GM19043 (cell line): ENCODE results near the gene ARHGEF12.

Experiments used
- ATAC-seq: cut with Tn5 transposase; IDR thresholded peaks from one replicate; pipeline ENCODE4 v1.9.1; 2021; ENCODE audit warnings: low read depth; ENCODE audit not compliant: unreplicated experiment

Gene ARHGEF12

GRCh38 chr11:120413480-120413879 is 77.3 kb downstream of the ARHGEF12 start:
- no peak for ATAC-seq

- ATAC-seq = no peak
Measured at GRCh38 chr11:120420572-120420971, 84.4 kb downstream of the ARHGEF12 start.

- no peak for ATAC-seq
Measured at GRCh38 chr11:120424185-120424969, 88.2 kb downstream of the ARHGEF12 start.

GRCh38 chr11:120424970-120425332 is 88.7 kb downstream of the ARHGEF12 start:
- ATAC-seq = no peak

GRCh38 chr11:120425527-120425926 is 89.3 kb downstream of the ARHGEF12 start:
- ATAC-seq = no peak

GRCh38 chr11:120430146-120430545 is 93.9 kb downstream of the ARHGEF12 start:
- ATAC-seq = no peak

GRCh38 chr11:120431633-120432032 is 95.4 kb downstream of the ARHGEF12 start:
- no peak for ATAC-seq

- ATAC-seq = no peak
Measured at GRCh38 chr11:120432056-120433018, 96.1 kb downstream of the ARHGEF12 start.

GRCh38 chr11:120441592-120441991 is 105.4 kb downstream of the ARHGEF12 start:
- ATAC-seq = no peak

- ATAC-seq = no peak
Measured at GRCh38 chr11:120442031-120442430, 105.8 kb downstream of the ARHGEF12 start.

- ATAC-seq = no peak
Measured at GRCh38 chr11:120446802-120447201, 110.6 kb downstream of the ARHGEF12 start.

GRCh38 chr11:120448240-120448639 is 112.0 kb downstream of the ARHGEF12 start:
- no peak for ATAC-seq

- ATAC-seq = no peak
Measured at GRCh38 chr11:120455487-120455886, 119.3 kb downstream of the ARHGEF12 start.

GRCh38 chr11:120457996-120458395 is 121.8 kb downstream of the ARHGEF12 start:
- ATAC-seq = no peak

GRCh38 chr11:120462825-120463224 is 126.6 kb downstream of the ARHGEF12 start:
- ATAC-seq = no peak

GRCh38 chr11:120465921-120466534 is 129.8 kb downstream of the ARHGEF12 start:
- no peak for ATAC-seq

- ATAC-seq = no peak
Measured at GRCh38 chr11:120467627-120468026, 131.4 kb downstream of the ARHGEF12 start.

- ATAC-seq = no peak
Measured at GRCh38 chr11:120471131-120471530, 134.9 kb downstream of the ARHGEF12 start.

GRCh38 chr11:120471994-120472393 is 135.8 kb downstream of the ARHGEF12 start:
- no peak for ATAC-seq

- ATAC-seq = no peak
Measured at GRCh38 chr11:120473503-120473902, 137.3 kb downstream of the ARHGEF12 start.

GRCh38 chr11:120482149-120482548 is 145.9 kb downstream of the ARHGEF12 start:
- ATAC-seq = no peak
